ENCODE measurements around the gene GDF10.

GRCh38 chr10:47318706-47319105 lies 18.7 kb downstream of the GDF10 start:
- no peak for TF ChIP-seq CTCF (IDR thresholded peaks at IDR 0.05; ENCODE audit: low read depth, low read length)
- no peak for TF ChIP-seq EZH2phosphoT487 (IDR thresholded peaks at IDR 0.05; ENCODE audit: low read depth)

Data from OCI-LY3 (cell line).